Activated CD4-positive, alpha-beta T cell treated with anti-CD3 and anti-CD28 coated beads, Interleukin-2, Interleukin-6, amounts not matched to agents 100 ng/mL and 50 ng/mL, durations not matched to agents 16 hours and 8 hours (primary cell): ENCODE results near the gene TMPRSS7.

ENCODE experiments used
- DNase-seq: peaks from one replicate; pipeline ENCODE4 v3.0.0-alpha.2; 2020

TMPRSS7 gene

DNA sequence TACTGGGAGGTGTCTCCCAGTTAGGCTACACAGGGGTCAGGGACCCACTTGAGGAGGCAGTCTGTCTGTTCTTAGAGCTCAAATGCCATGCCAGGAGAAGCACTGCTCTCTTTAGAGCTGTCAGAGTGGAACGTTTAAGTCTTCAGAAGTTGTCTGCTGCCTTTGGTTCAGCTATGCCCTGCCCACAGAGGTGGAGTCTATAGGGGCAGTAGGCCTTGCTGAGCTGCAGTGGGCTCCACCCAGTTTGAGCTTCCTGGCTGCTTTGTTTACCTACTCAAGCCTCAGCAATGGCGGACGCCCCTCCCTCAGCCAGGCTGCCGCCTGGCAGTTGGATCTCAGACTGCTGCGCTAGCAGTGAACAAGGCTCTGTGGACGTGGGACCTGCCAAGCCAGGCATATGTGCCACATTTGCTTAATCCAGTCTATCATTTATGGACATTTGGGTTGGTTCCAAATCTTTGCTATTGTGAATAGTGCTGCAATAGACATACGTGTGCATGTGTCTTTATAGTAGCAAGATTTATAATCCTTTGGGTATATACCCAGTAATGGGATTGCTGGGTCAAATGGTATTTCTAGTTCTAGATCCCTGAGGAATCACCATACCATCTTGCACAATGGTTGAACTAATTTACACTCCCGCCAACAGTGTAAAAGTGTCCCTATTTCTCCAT is 38.0 kb downstream of the TMPRSS7 start:
- DNase-seq, result peak; percentile 35

GRCh38 chr3:112074006-112074405 is 39.5 kb downstream of the TMPRSS7 start:
- DNase-seq, result no peak

DNA sequence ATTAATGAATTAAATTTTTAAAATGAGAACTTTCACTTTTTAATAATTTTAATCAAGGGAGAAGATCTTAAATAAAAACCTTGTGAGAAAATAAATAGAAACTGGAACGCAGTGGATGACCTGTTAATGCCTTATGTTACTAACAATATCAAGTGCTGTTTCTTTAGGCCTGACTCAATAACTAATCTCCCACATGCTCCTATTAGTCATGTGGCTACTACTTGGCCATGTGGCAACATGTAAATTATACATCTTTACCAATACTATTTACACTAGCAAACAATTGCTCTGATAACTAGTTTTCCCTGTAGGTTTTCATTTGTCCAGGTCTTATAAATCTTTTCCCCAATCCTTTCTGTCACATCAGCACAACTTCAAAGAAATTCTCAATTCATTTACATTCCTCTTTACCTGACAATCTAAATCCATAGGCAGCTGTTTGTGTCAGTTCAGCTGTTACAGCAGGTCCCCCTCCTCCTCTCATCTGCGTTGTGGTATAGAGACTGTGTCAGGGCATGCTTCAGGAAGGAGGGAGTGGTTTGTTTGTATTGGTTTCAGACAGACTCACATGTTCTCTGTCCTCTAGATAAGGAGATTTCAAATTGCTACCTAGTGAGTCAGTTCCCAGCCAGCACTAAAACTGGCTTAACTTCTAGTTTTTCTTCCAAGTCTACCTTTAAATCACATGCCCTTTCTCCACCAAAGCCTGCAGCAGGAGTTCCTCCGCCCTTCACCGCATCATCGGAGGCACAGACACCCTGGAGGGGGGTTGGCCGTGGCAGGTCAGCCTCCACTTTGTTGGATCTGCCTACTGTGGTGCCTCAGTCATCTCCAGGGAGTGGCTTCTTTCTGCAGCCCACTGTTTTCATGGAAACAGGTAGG is 40.3 kb downstream of the TMPRSS7 start:
- DNase-seq, result peak; percentile 32

DNA sequence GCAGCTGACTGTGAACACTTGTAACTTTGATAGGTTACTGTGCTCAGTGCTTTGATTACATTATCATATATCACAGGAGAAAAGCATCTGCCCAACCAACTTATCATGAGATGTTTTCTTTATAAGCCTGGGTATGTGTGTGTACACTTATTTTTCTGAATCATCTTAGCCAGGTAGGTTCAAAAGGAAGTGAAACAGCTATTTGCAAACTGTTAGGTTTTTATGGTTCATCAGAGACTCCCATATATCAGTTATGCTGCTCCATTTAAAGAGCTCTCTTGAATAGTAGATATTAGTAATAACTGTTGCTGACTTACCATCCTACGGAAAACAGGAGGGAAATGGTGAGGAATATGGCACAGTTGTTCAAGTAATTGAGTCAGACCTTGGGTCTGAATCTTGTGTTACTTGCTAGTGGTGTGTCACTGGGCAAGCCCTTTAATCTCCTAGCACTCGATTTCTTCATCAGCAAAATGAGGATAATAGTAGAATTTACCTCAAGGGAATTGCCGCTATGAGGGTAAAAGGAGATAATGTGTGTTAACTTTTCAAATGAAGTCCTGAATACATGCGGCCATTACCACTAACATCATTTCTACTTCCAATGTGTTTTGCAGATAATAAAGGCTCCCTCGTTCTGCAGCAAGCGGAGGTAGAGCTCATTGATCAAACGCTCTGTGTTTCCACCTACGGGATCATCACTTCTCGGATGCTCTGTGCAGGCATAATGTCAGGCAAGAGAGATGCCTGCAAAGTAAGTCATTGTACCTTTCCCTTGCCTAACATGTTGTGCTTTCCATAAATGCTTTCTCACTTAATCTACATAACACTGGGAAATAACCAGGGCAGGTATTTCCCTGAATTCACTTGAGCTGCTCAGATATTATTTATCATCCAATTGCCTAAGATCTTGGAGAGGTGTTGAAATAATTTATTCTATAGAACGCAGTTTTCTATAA is 43.9 kb downstream of the TMPRSS7 start:
- no peak for DNase-seq

GRCh38 chr3:112083239-112083638 is 48.7 kb downstream of the TMPRSS7 start:
- no peak for DNase-seq

- DNase-seq, result no peak
These were observed 50.6 kb downstream of the TMPRSS7 start for GRCh38 chr3:112084980-112085705.

- DNase-seq, result no peak
These were observed 51.2 kb downstream of the TMPRSS7 start for GRCh38 chr3:112085735-112086075.

GRCh38 chr3:112086076-112086854 is 51.7 kb downstream of the TMPRSS7 start, which contains the start of gene C3orf52:
C3orf52 (plus strand) TSS chr3:112086389; CDS start chr3:112086408, 19 bp downstream.
- peak; percentile 69 for DNase-seq

GRCh38 chr3:112086875-112087524 is 52.5 kb downstream of the TMPRSS7 start:
- DNase-seq, result no peak

- DNase-seq, result no peak
These were observed 53.2 kb downstream of the TMPRSS7 start for GRCh38 chr3:112087746-112088145.

- DNase-seq, result no peak
These were observed 54.4 kb downstream of the TMPRSS7 start for GRCh38 chr3:112088944-112089343.

DNA sequence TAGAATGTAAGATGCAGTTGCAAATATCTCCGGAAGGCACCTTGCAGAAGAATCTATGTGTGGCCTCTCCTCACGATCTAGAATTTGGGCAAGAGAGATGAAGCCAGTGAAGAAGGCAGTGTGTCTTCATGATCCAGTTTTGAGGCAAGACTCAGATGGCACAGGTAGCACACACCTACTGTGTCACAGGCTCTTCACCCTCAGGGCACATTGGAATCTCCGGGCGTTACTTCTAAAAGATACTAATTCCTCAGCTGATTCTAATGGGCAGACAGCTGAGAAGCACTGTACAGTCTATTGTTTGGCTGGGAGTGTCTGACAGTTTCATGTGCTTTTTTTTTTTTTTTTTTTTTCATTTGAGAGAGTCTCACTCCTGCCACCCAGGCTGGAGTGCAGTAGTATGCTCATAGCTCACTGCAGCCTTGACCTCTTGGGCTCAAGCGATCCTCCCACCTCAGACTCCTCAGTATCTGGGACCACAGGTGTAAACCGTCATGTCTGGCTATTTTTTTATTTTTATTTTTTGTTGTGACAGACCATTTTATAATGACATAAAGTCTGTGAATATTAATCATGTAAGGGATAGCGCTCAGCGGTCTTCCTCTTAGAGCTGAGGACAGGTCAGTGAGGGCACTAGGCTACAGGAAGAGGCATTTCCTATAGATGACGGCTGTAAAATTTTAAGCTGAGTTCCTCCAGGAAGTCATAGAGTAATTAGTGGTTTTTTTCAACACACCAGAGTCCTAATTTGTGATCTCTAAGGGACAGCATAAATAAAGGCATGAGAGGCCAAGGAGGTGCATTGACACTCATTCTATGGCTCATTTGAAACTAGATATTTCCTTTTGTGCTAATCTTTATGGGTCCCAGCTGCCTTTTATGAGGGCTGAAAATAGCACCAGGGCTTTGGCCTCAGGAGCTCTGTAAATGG is 55.7 kb downstream of the TMPRSS7 start:
- no peak for DNase-seq

DNA sequence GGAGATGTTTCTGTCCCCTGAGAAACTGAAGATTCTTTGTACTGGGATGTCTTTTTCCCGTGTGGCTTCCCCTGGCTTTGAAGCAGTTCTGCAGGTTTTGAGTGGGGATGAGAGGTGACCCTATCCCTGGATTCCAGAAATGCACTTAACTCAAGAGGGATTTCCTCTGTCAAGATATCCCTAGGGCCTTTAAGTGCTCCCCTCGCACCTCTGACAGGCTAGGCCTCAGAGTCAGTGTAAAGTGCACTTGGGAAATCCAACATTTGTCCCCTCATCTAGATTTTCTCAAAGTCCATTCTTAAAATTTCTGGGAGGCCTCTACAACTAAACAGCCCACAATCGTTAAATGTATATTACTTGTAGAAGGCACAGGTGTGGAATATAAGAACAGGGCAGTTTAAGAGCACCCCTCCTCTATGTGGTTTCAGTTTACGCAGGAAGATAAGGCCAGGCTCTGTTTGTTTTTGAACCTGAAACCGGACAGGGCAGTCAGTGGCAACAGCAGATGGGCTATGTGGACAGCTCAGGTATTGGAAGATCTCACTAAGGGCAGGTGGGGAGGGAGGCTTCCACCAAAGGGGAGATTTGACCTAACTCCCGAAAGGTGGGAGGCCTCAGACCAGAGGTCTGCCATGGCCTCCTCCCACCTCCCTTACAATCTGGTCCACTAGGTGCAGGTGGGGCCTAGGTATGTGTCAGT is 56.5 kb downstream of the TMPRSS7 start:
- DNase-seq, result no peak

DNA sequence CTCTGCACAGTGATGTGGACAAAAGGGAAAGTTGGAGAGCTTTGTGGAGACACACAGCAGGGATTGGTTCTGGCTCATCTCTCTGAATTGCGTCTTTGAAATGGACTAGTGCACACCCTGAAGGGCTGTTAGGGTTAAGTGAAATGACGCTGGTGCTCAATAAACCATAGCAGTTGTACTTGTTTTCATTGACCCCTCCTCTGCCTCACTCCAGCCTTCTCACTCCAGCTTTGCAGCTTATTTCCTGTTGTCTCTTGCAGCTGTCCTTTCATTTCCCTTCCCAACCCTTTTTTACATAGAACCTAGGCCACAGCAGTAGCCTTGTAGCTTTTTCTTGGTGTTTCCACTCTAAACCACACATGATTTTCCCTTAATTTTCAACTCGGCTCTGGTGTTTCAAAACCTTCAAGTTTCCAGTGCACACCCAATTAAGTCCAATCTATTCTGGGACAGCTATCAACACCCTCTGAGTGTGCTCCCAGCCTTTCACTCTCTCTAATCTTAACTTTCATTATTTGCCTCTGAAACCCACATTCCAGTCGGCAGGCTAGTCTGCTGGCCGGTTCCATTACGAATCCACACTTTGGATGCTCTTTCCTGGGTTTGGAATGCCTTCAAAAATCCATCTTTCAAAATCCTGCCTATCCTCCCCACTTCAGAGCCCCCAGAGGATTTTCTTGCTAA is 58.1 kb downstream of the TMPRSS7 start:
- DNase-seq, result no peak

DNA sequence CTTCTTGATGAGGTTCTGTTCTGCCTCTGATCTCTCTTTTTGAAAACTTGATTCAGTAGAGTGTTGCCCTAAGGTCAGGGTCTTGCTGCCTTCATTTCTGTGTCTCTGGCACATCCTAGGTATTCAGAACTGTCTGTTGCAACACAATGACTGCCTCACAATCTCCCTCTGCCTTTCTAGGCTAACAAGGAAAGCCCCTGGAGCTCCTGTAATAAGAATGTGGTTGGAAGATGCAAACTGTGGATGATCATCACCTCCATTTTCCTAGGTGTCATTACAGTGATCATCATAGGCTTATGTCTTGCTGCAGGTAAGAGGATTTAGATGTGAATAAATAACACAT is 58.6 kb downstream of the TMPRSS7 start:
- DNase-seq, result no peak

DNA sequence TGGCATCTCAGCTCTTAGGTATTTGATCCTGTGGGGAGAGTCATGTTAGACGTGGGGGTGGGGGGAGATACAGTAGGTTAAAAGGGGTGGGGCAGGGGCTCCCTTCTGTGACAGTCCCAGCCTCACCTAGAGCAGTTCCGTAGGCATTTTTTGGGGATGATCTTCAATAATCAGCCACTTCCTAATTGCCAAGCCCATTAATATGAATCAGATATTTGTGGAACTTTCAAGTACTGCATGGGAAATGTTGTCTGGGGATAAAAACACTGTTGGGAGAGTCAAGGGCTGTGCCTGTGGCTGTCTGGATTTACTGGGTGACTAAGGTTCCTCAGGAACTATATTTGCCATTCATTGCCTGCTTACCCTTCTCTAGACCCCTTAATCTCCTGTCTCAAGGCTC is 61.2 kb downstream of the TMPRSS7 start:
- DNase-seq, result no peak

DNA sequence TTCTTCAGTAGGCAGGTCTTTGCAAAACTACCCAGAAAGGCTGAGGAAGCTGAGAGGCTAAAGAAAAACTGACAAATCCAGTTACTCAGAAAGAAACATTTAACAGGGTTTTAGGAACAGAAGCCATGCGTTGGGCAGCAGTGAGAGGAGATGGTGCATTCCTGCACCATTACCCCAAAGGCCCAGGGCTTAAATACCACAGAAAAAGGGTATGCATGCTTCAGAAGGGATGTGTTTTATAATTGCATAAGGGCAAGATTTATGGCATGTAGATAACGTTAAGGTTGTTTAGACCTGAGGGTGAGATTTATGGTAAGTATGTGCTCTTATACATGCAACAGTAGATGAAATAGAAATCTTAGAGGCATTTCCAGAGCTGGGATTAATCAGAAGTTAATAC is 61.6 kb downstream of the TMPRSS7 start:
- no peak for DNase-seq

DNA sequence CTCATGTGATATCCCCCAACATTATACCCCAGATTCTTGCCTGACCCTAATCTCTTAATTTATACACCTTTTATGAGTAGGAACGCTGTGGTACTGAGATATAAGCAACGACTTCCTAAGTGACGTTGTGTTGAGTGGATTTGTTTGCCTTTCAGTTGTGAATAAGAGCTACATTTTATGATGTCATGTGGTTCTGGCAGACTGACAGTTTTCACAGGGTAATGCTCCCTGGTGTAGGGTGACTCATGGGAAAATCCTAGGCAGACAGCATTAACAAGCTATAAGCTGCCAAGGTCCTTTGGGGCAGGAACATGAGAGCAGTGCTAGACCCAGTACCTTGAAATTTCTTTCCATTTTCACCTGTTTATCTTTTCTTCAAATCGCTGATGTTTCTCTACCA is 62.8 kb downstream of the TMPRSS7 start:
- peak; percentile 41 for DNase-seq

GRCh38 chr3:112101916-112102315 is 67.4 kb downstream of the TMPRSS7 start:
- DNase-seq, result no peak
